Renal pelvis (tissue), 4 donors: ENCODE data around the gene CALB2. TPM values are rescaled to one million over a fixed set of nuclear protein-coding genes. Genes with fewer than 3 reads are reported as not detected.

Source experiments
- DNase-seq: peaks from one replicate; pipeline ENCODE4 v3.0.0-alpha.2; 2013
- polyA plus RNA-seq, 3 donors: library from polyadenylated mRNA; unstranded; fragments of 120-200 nt; gene quantifications; one replicate each; pipeline ENCODE4 v1.2.1, GENCODE V29; 2013; ENCODE audit not compliant: insufficient read length in 3 of 3

CALB2 gene
- polyA plus RNA-seq, 3 donors: 0.40 to 0.70 (median 0.47) TPM

GRCh38 chr16:71384073-71384724 lies 25.7 kb downstream of the CALB2 start:
- DNase-seq: no peak

GRCh38 chr16:71387045-71387871 lies 28.7 kb downstream of the CALB2 start:
- DNase-seq: no peak

- no peak for DNase-seq
These were observed 30.8 kb downstream of the CALB2 start for GRCh38 chr16:71389330-71389729.

GRCh38 chr16:71396594-71396993 lies 38.1 kb downstream of the CALB2 start:
- DNase-seq: no peak

- no peak for DNase-seq
These were observed 41.5 kb downstream of the CALB2 start for GRCh38 chr16:71399801-71400563.

GRCh38 chr16:71402007-71402406 lies 43.5 kb downstream of the CALB2 start:
- DNase-seq: no peak

GRCh38 chr16:71402674-71403073 lies 44.2 kb downstream of the CALB2 start:
- DNase-seq: no peak

GRCh38 chr16:71404364-71404763 lies 45.8 kb downstream of the CALB2 start:
- DNase-seq: no peak

GRCh38 chr16:71406316-71406715 lies 47.8 kb downstream of the CALB2 start:
- DNase-seq: no peak

- DNase-seq: no peak
These were observed 48.2 kb downstream of the CALB2 start for GRCh38 chr16:71406724-71407123.

- no peak for DNase-seq
These were observed 49.2 kb downstream of the CALB2 start for GRCh38 chr16:71407731-71408130.

GRCh38 chr16:71408536-71408935 lies 50.0 kb downstream of the CALB2 start:
- DNase-seq: no peak

GRCh38 chr16:71409011-71409775 lies 50.7 kb downstream of the CALB2 start:
- DNase-seq: no peak

- DNase-seq: no peak
These were observed 51.6 kb downstream of the CALB2 start for GRCh38 chr16:71410146-71410545.

GRCh38 chr16:71412270-71413160 lies 54.0 kb downstream of the CALB2 start:
- peak; percentile 74 for DNase-seq

GRCh38 chr16:71413341-71413740 lies 54.8 kb downstream of the CALB2 start:
- no peak for DNase-seq

GRCh38 chr16:71414038-71414437 lies 55.5 kb downstream of the CALB2 start:
- DNase-seq: no peak

- DNase-seq: no peak
These were observed 63.4 kb downstream of the CALB2 start for GRCh38 chr16:71421911-71422310.

- DNase-seq: no peak
These were observed 64.5 kb downstream of the CALB2 start for GRCh38 chr16:71423016-71423415.

- DNase-seq: no peak
These were observed 65.3 kb downstream of the CALB2 start for GRCh38 chr16:71423865-71424264.

- DNase-seq: no peak
These were observed 66.1 kb downstream of the CALB2 start for GRCh38 chr16:71424626-71425025.
